Measurements from ENCODE around the gene TCP11L1.

GRCh38 chr11:33116535-33116934 is 77.2 kb downstream of the TCP11L1 start:
- TF ChIP-seq, protein P1, sequence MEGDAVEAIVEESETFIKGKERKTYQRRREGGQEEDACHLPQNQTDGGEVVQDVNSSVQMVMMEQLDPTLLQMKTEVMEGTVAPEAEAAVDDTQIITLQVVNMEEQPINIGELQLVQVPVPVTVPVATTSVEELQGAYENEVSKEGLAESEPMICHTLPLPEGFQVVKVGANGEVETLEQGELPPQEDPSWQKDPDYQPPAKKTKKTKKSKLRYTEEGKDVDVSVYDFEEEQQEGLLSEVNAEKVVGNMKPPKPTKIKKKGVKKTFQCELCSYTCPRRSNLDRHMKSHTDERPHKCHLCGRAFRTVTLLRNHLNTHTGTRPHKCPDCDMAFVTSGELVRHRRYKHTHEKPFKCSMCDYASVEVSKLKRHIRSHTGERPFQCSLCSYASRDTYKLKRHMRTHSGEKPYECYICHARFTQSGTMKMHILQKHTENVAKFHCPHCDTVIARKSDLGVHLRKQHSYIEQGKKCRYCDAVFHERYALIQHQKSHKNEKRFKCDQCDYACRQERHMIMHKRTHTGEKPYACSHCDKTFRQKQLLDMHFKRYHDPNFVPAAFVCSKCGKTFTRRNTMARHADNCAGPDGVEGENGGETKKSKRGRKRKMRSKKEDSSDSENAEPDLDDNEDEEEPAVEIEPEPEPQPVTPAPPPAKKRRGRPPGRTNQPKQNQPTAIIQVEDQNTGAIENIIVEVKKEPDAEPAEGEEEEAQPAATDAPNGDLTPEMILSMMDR (conservative IDR thresholded peaks at IDR 0.05; ENCODE audit: low read depth, low read length) = no peak
- TF ChIP-seq EZH2 (IDR thresholded peaks at IDR 0.05; ENCODE audit: borderline replicate concordance, low read depth, low read length, poor library complexity, severe bottlenecking) = no peak
